WERI-Rb-1 (cell line): ENCODE results near the gene RRAD.

Experiments
- DNase-seq: peaks from one replicate; pipeline ENCODE4 v3.0.0-alpha.2; 2020
- H3K27ac ChIP-seq: fragments of 250-450 bp; sonication (Bioruptor Pico); 2 replicates; pipeline ENCODE4 v1.5.1; 2020; ENCODE audit warnings: mild to moderate bottlenecking, moderate library complexity
- H3K27me3 ChIP-seq: fragments of 250-450 bp; sonication (Bioruptor Pico); 2 replicates; pipeline ENCODE4 v1.5.1; 2021; ENCODE audit warnings: mild to moderate bottlenecking, low read depth, moderate library complexity; ENCODE audit not compliant: insufficient read depth, severe bottlenecking
- H3K36me3 ChIP-seq: fragments of 250-450 bp; sonication (Bioruptor Pico); 2 replicates; pipeline ENCODE4 v1.5.1; 2020; ENCODE audit warnings: mild to moderate bottlenecking, moderate library complexity
- H3K4me3 ChIP-seq: 2 replicates; pipeline ENCODE4 v1.5.1; 2011; ENCODE audit warnings: low read depth, mild to moderate bottlenecking, control low read depth, low read length
- H3K9me3 ChIP-seq: fragments of 250-450 bp; sonication (Bioruptor Pico); 2 replicates; pipeline ENCODE4 v1.5.1; 2021; ENCODE audit warnings: mild to moderate bottlenecking, moderate library complexity; ENCODE audit not compliant: severe bottlenecking
- CTCF ChIP-seq: IDR thresholded peaks from 2 replicates; pipeline ENCODE4 v1.5.1; 2011; ENCODE audit warnings: low read depth, mild to moderate bottlenecking, control low read depth, inconsistent platforms, low read length

RRAD gene

GRCh38 chr16:66968847-66969246 lies 43.5 kb upstream of the RRAD start:
- H3K27me3 ChIP-seq: no peaks in the 10 kb centered on the region
- H3K9me3 ChIP-seq: no peaks in the 10 kb centered on the region
- TF ChIP-seq CTCF: no peak
- no peak for DNase-seq
- H3K36me3 ChIP-seq: no peaks in the 10 kb centered on the region
- H3K4me3 ChIP-seq: no peak overlapping the region
- no peak overlapping the region for H3K27ac ChIP-seq

- no peaks in the 10 kb centered on the region for H3K36me3 ChIP-seq
Measured at GRCh38 chr16:66964049-66964448, 38.7 kb upstream of the RRAD start.

GRCh38 chr16:66961914-66962313 lies 36.6 kb upstream of the RRAD start:
- Histone ChIP-seq H3K27ac (no peak overlapping the region), H3K36me3 (no peaks in the 10 kb centered on the region), H3K27me3 (no peaks in the 10 kb centered on the region), H3K4me3 (no peak overlapping the region), H3K9me3 (no peaks in the 10 kb centered on the region)
- no peak for TF ChIP-seq CTCF
- no peak for DNase-seq

More at GRCh38 chr16:66964049-66964448, 38.7 kb upstream of the RRAD start:
- TF ChIP-seq CTCF: no peak
- Histone ChIP-seq H3K4me3 (no peak overlapping the region), H3K27ac (no peak overlapping the region), H3K9me3 (no peaks in the 10 kb centered on the region), H3K27me3 (no peaks in the 10 kb centered on the region)
- no peak for DNase-seq

GRCh38 chr16:66961065-66961744 lies 35.9 kb upstream of the RRAD start, which contains the start of gene CES3:
Gene CES3, plus strand, starts transcription at chr16:66961266. Its CDS starts 42 bp downstream, at chr16:66961308.
- Histone ChIP-seq H3K27ac (peak within 1 kb of the TSS; percentile 49), H3K9me3 (no peaks in the 10 kb centered on the region), H3K4me3 (peak within 1 kb of the TSS; percentile 36), H3K27me3 (no peaks in the 10 kb centered on the region), H3K36me3 (no peaks in the 10 kb centered on the region)
- DNase-seq: peak; percentile 90
- TF ChIP-seq CTCF: peak; percentile 92

GRCh38 chr16:66960270-66960669 lies 34.9 kb upstream of the RRAD start:
- Histone ChIP-seq H3K36me3 (no peaks in the 10 kb centered on the region), H3K27ac (no peak overlapping the region; the same call in 1 of the 2 replicates), H3K9me3 (no peaks in the 10 kb centered on the region), H3K4me3 (no peak overlapping the region), H3K27me3 (no peaks in the 10 kb centered on the region)
- DNase-seq: no peak
- TF ChIP-seq CTCF: no peak

- no peak overlapping the region for H3K4me3 ChIP-seq
- no peaks in the 10 kb centered on the region for H3K9me3 ChIP-seq
- no peaks in the 10 kb centered on the region for H3K27me3 ChIP-seq
- no peak for TF ChIP-seq CTCF
- no peaks in the 10 kb centered on the region for H3K36me3 ChIP-seq
- H3K27ac ChIP-seq: no peak overlapping the region
- no peak for DNase-seq
Measured at GRCh38 chr16:66959704-66960161, 34.4 kb upstream of the RRAD start.
